HepG2 (cell line): ENCODE results near the gene F13B. TPM values are rescaled to one million over a fixed set of nuclear protein-coding genes. Genes with fewer than 3 reads are reported as not detected.

Source experiments
- CREM ChIP-seq, 2 experiments: sonication (generic) in 1 of 2; formaldehyde crosslinking in 1 of 2; IDR thresholded peaks; 2 replicates each; pipeline versions ENCODE4 v1.4.0 to v1.6.1; 2016 to 2020; ENCODE audit warnings: antibody characterized with exemption in 1 of 2, mild to moderate bottlenecking in 1 of 2, missing genetic modification reagents in 1 of 2
- HNF4G ChIP-seq, 2 experiments: sonication (generic) in 1 of 2; formaldehyde crosslinking in 1 of 2; IDR thresholded peaks; 2 replicates each; pipeline versions ENCODE4 v1.4.0 to v1.6.1; 2011 to 2020; ENCODE audit warnings: borderline replicate concordance in 2 of 2, low read depth in 2 of 2, mild to moderate bottlenecking in 2 of 2, low read length in 1 of 2, missing genetic modification reagents in 1 of 2, moderate library complexity in 1 of 2
- RXRB ChIP-seq: IDR thresholded peaks from 2 replicates; pipeline ENCODE4 v1.6.1; 2016; ENCODE audit warnings: borderline replicate concordance, missing genetic modification reagents, missing compliant biosample characterization
- SRSF9 ChIP-seq: fragments of 200-400 bp; formaldehyde crosslinking; IDR thresholded peaks from 2 replicates; pipeline ENCODE4 v1.6.1; 2018; ENCODE audit warnings: borderline replicate concordance, mild to moderate bottlenecking, low read depth, low read length; ENCODE audit not compliant: insufficient read depth, poor library complexity, severe bottlenecking
- ZNF30 ChIP-seq: sonication (generic); formaldehyde crosslinking; IDR thresholded peaks from 2 replicates; pipeline ENCODE4 v1.5.0; 2020; ENCODE audit warnings: mild to moderate bottlenecking, missing genetic modification reagents
- ZNF431 ChIP-seq: sonication (generic); formaldehyde crosslinking; IDR thresholded peaks from 2 replicates; pipeline ENCODE4 v1.9.0; 2022; ENCODE audit warnings: missing genetic modification reagents, low read depth, mild to moderate bottlenecking, borderline replicate concordance
- ZNF660 ChIP-seq: sonication (generic); formaldehyde crosslinking; IDR thresholded peaks from 2 replicates; pipeline ENCODE4 v1.5.1; 2020; ENCODE audit warnings: mild to moderate bottlenecking, low read depth, missing genetic modification reagents, borderline replicate concordance
- polyA plus RNA-seq, 8 experiments: library from polyadenylated mRNA; depleted of rRNA in 3 of 8; stranded (reverse) in 7 of 8; unstranded in 1 of 8; fragments of >200 nt; fragmentation: Illumina TruSeq in 4 of 8; extraction: Trizol in 4 of 8; gene quantifications; 2 replicates each; pipeline versions ENCODE4 v1.2.1 to v1.2.3, GENCODE V29; 2011 to 2016; ENCODE audit warnings: low read depth in 4 of 8, missing spikeins in 1 of 8, mixed read lengths in 1 of 8; ENCODE audit not compliant: insufficient read depth in 1 of 8
- total RNA-seq, 5 experiments: library from RNA; depleted of rRNA; stranded (reverse); fragments of >200 nt; fragmentation: Illumina TruSeq; extraction: Trizol; gene quantifications; 2 replicates each; pipeline ENCODE4 v1.2.3, GENCODE V29; 2016; ENCODE audit warnings: low read depth in 1 of 5
- TF ChIP-seq, protein P1 (sequence below): sonication (generic); formaldehyde crosslinking; IDR thresholded peaks from 2 replicates; pipeline ENCODE4 v1.4.0; 2020; ENCODE audit warnings: missing genetic modification reagents
- TF ChIP-seq, protein P2 (sequence below): IDR thresholded peaks from 2 replicates; pipeline ENCODE4 v1.6.1; 2016; ENCODE audit warnings: missing genetic modification reagents, missing compliant biosample characterization
- TF ChIP-seq, protein P3 (sequence below): sonication (generic); formaldehyde crosslinking; conservative IDR thresholded peaks from 2 replicates; pipeline ENCODE4 v1.4.0; 2020; ENCODE audit warnings: missing genetic modification reagents
- TF ChIP-seq, protein P4 (sequence below): sonication (generic); formaldehyde crosslinking; IDR thresholded peaks from 2 replicates; pipeline ENCODE4 v1.8.0; 2022; ENCODE audit warnings: mild to moderate bottlenecking, missing genetic modification reagents; ENCODE audit not compliant: insufficient replicate concordance
- TF ChIP-seq, protein P5 (sequence below): sonication (generic); formaldehyde crosslinking; IDR thresholded peaks from 2 replicates; pipeline ENCODE4 v1.4.0; 2020; ENCODE audit warnings: missing genetic modification reagents, borderline replicate concordance
- TF ChIP-seq, protein P6 (sequence below): sonication (generic); formaldehyde crosslinking; IDR thresholded peaks from 2 replicates; pipeline ENCODE4 v1.5.0; 2020; ENCODE audit warnings: missing genetic modification reagents

F13B gene
- total and polyA plus RNA-seq, 2 of the 13 experiments (the other 11 are each of a cell fraction or from before 2014, with no cell fraction given): 0.41 to 2.7 TPM

DNA sequence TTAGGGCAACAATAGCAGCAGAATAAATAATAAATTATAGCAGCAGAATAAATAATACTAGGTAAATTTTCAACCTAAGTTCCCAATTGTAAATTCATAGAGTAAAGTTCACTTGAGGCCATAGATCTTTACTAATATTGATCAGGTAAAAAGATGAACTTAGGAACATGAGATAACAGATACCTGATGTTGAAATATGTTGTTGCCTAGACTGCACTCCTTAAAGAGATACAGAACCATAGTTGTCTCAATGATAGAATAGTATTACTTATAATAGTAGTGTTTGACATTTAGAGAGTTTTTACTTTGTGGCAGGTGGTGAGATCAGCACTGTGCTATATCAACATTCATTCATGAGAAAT, 378 bp upstream of the F13B start (continued):
- TF ChIP-seq, protein P1, sequence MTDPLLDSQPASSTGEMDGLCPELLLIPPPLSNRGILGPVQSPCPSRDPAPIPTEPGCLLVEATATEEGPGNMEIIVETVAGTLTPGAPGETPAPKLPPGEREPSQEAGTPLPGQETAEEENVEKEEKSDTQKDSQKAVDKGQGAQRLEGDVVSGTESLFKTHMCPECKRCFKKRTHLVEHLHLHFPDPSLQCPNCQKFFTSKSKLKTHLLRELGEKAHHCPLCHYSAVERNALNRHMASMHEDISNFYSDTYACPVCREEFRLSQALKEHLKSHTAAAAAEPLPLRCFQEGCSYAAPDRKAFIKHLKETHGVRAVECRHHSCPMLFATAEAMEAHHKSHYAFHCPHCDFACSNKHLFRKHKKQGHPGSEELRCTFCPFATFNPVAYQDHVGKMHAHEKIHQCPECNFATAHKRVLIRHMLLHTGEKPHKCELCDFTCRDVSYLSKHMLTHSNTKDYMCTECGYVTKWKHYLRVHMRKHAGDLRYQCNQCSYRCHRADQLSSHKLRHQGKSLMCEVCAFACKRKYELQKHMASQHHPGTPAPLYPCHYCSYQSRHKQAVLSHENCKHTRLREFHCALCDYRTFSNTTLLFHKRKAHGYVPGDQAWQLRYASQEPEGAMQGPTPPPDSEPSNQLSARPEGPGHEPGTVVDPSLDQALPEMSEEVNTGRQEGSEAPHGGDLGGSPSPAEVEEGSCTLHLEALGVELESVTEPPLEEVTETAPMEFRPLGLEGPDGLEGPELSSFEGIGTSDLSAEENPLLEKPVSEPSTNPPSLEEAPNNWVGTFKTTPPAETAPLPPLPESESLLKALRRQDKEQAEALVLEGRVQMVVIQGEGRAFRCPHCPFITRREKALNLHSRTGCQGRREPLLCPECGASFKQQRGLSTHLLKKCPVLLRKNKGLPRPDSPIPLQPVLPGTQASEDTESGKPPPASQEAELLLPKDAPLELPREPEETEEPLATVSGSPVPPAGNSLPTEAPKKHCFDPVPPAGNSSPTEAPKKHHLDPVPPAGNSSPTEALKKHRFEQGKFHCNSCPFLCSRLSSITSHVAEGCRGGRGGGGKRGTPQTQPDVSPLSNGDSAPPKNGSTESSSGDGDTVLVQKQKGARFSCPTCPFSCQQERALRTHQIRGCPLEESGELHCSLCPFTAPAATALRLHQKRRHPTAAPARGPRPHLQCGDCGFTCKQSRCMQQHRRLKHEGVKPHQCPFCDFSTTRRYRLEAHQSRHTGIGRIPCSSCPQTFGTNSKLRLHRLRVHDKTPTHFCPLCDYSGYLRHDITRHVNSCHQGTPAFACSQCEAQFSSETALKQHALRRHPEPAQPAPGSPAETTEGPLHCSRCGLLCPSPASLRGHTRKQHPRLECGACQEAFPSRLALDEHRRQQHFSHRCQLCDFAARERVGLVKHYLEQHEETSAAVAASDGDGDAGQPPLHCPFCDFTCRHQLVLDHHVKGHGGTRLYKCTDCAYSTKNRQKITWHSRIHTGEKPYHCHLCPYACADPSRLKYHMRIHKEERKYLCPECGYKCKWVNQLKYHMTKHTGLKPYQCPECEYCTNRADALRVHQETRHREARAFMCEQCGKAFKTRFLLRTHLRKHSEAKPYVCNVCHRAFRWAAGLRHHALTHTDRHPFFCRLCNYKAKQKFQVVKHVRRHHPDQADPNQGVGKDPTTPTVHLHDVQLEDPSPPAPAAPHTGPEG (CRISPR knock-in tag): no peak
- TF ChIP-seq, protein P2, sequence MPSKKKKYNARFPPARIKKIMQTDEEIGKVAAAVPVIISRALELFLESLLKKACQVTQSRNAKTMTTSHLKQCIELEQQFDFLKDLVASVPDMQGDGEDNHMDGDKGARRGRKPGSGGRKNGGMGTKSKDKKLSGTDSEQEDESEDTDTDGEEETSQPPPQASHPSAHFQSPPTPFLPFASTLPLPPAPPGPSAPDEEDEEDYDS (CRISPR knock-in tag): no peak
- TF ChIP-seq ZNF30 (no peak), ZNF431 (no peak), ZNF660 (CRISPR knock-in tag) (no peak), CREM (IDR thresholded peaks at IDR 0.05) (peak; percentile 62; the same call in 1 of the 2 replicates), CREM (CRISPR knock-in tag; IDR thresholded peaks at IDR 0.05) (no peak), HNF4G (IDR thresholded peaks at IDR 0.05; ENCODE audit: borderline replicate concordance, low read depth, low read length) (peak; percentile 55; the same call in 1 of the 2 replicates), HNF4G (CRISPR knock-in tag; IDR thresholded peaks at IDR 0.05; ENCODE audit: borderline replicate concordance, low read depth) (no peak), RXRB (CRISPR knock-in tag) (peak; percentile 89), SRSF9 (no peak)
- TF ChIP-seq, protein P3, sequence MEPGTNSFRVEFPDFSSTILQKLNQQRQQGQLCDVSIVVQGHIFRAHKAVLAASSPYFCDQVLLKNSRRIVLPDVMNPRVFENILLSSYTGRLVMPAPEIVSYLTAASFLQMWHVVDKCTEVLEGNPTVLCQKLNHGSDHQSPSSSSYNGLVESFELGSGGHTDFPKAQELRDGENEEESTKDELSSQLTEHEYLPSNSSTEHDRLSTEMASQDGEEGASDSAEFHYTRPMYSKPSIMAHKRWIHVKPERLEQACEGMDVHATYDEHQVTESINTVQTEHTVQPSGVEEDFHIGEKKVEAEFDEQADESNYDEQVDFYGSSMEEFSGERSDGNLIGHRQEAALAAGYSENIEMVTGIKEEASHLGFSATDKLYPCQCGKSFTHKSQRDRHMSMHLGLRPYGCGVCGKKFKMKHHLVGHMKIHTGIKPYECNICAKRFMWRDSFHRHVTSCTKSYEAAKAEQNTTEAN (CRISPR knock-in tag): no peak
- TF ChIP-seq, protein P4, sequence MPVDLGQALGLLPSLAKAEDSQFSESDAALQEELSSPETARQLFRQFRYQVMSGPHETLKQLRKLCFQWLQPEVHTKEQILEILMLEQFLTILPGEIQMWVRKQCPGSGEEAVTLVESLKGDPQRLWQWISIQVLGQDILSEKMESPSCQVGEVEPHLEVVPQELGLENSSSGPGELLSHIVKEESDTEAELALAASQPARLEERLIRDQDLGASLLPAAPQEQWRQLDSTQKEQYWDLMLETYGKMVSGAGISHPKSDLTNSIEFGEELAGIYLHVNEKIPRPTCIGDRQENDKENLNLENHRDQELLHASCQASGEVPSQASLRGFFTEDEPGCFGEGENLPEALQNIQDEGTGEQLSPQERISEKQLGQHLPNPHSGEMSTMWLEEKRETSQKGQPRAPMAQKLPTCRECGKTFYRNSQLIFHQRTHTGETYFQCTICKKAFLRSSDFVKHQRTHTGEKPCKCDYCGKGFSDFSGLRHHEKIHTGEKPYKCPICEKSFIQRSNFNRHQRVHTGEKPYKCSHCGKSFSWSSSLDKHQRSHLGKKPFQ: no peak
- TF ChIP-seq, protein P5, sequence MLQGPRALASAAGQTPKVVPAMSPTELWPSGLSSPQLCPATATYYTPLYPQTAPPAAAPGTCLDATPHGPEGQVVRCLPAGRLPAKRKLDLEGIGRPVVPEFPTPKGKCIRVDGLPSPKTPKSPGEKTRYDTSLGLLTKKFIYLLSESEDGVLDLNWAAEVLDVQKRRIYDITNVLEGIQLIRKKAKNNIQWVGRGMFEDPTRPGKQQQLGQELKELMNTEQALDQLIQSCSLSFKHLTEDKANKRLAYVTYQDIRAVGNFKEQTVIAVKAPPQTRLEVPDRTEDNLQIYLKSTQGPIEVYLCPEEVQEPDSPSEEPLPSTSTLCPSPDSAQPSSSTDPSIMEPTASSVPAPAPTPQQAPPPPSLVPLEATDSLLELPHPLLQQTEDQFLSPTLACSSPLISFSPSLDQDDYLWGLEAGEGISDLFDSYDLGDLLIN: no peak
- TF ChIP-seq, protein P6, sequence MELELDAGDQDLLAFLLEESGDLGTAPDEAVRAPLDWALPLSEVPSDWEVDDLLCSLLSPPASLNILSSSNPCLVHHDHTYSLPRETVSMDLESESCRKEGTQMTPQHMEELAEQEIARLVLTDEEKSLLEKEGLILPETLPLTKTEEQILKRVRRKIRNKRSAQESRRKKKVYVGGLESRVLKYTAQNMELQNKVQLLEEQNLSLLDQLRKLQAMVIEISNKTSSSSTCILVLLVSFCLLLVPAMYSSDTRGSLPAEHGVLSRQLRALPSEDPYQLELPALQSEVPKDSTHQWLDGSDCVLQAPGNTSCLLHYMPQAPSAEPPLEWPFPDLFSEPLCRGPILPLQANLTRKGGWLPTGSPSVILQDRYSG (CRISPR knock-in tag): no peak
